HepG2 (cell line): Measurements from ENCODE around the gene PSMD5. TPM values are rescaled to one million over a fixed set of nuclear protein-coding genes. Genes with fewer than 3 reads are reported as not detected.
A peak's percentile ranks its signal among the peaks of the same experiment; 100 is the strongest.

Experiments used
- ATF7 ChIP-seq, 2 experiments: fragments of 450-650 bp in 1 of 2; sonication (generic) in 1 of 2; formaldehyde crosslinking in 1 of 2; IDR thresholded peaks; 2 replicates each; pipeline versions ENCODE4 v1.4.0 to v1.6.1; 2016 to 2020; ENCODE audit warnings: antibody characterized with exemption in 1 of 2, mild to moderate bottlenecking in 1 of 2, missing genetic modification reagents in 1 of 2
- CREM ChIP-seq, 2 experiments: sonication (generic) in 1 of 2; formaldehyde crosslinking in 1 of 2; IDR thresholded peaks; 2 replicates each; pipeline versions ENCODE4 v1.4.0 to v1.6.1; 2016 to 2020; ENCODE audit warnings: antibody characterized with exemption in 1 of 2, mild to moderate bottlenecking in 1 of 2, missing genetic modification reagents in 1 of 2
- DNMT3B ChIP-seq: conservative IDR thresholded peaks from 2 replicates; pipeline ENCODE4 v1.6.1; 2016; ENCODE audit warnings: missing biosample characterization, control low read depth
- DZIP1 ChIP-seq: sonication (generic); formaldehyde crosslinking; IDR thresholded peaks from 2 replicates; pipeline ENCODE4 v1.5.0; 2020; ENCODE audit warnings: mild to moderate bottlenecking, missing genetic modification reagents
- HNRNPUL1 ChIP-seq: fragments of 200-400 bp; formaldehyde crosslinking; IDR thresholded peaks from 2 replicates; pipeline ENCODE4 v1.6.1; 2017; ENCODE audit warnings: low read depth, mild to moderate bottlenecking, low read length, moderate library complexity
- KLF12 ChIP-seq: sonication (generic); formaldehyde crosslinking; IDR thresholded peaks from 2 replicates; pipeline ENCODE4 v1.4.0; 2020; ENCODE audit warnings: missing genetic modification reagents, borderline replicate concordance
- KLF13 ChIP-seq: sonication (generic); formaldehyde crosslinking; IDR thresholded peaks from 2 replicates; pipeline ENCODE4 v1.4.0; 2020; ENCODE audit warnings: mild to moderate bottlenecking, missing genetic modification reagents
- MBD4 ChIP-seq: IDR thresholded peaks from 2 replicates; pipeline ENCODE4 v1.6.1; 2012; ENCODE audit warnings: low read length, inconsistent platforms, borderline replicate concordance
- MEIS1 ChIP-seq: sonication (generic); formaldehyde crosslinking; IDR thresholded peaks from 2 replicates; pipeline ENCODE4 v1.9.0; 2021; ENCODE audit warnings: mild to moderate bottlenecking, missing genetic modification reagents, moderate library complexity, borderline replicate concordance
- NR2F2 ChIP-seq: IDR thresholded peaks from 2 replicates; pipeline ENCODE4 v1.6.1; 2012; ENCODE audit warnings: low read depth, inconsistent platforms, borderline replicate concordance
- TOE1 ChIP-seq: sonication (generic); formaldehyde crosslinking; IDR thresholded peaks from 2 replicates; pipeline ENCODE4 v1.4.0; 2020; ENCODE audit warnings: mild to moderate bottlenecking, missing genetic modification reagents
- ZBTB1 ChIP-seq: sonication (generic); formaldehyde crosslinking; IDR thresholded peaks from 2 replicates; pipeline ENCODE4 v1.4.0; 2020; ENCODE audit warnings: missing genetic modification reagents, borderline replicate concordance
- ZBTB39 ChIP-seq: sonication (generic); formaldehyde crosslinking; IDR thresholded peaks from 2 replicates; pipeline ENCODE4 v1.5.0; 2020; ENCODE audit warnings: missing genetic modification reagents
- ZMYM3 ChIP-seq: sonication (generic); formaldehyde crosslinking; IDR thresholded peaks from 2 replicates; pipeline ENCODE4 v1.5.1; 2020; ENCODE audit warnings: mild to moderate bottlenecking, missing genetic modification reagents
- ZNF260 ChIP-seq: sonication (generic); formaldehyde crosslinking; IDR thresholded peaks from 2 replicates; pipeline ENCODE4 v1.4.0; 2020; ENCODE audit warnings: missing genetic modification reagents, low read depth, mild to moderate bottlenecking, borderline replicate concordance
- ZNF441 ChIP-seq: sonication (generic); formaldehyde crosslinking; IDR thresholded peaks from 2 replicates; pipeline ENCODE4 v1.7.0; 2021; ENCODE audit warnings: missing genetic modification reagents, borderline replicate concordance
- ZNF616 ChIP-seq: sonication (generic); formaldehyde crosslinking; IDR thresholded peaks from 2 replicates; pipeline ENCODE4 v1.5.0; 2020; ENCODE audit warnings: low read depth, mild to moderate bottlenecking, missing genetic modification reagents
- ZNF770 ChIP-seq: sonication (generic); formaldehyde crosslinking; IDR thresholded peaks from 2 replicates; pipeline ENCODE4 v1.5.0; 2020; ENCODE audit warnings: mild to moderate bottlenecking, missing genetic modification reagents
- ZNF773 ChIP-seq: sonication (generic); formaldehyde crosslinking; IDR thresholded peaks from 2 replicates; pipeline ENCODE4 v1.4.0; 2020; ENCODE audit warnings: missing genetic modification reagents, borderline replicate concordance
- ZNF788 ChIP-seq: sonication (generic); formaldehyde crosslinking; IDR thresholded peaks from 2 replicates; pipeline ENCODE4 v1.5.0; 2020; ENCODE audit warnings: mild to moderate bottlenecking, missing genetic modification reagents, borderline replicate concordance
- ZNF816 ChIP-seq: sonication (generic); formaldehyde crosslinking; IDR thresholded peaks from 2 replicates; pipeline ENCODE4 v1.8.0; 2022; ENCODE audit warnings: missing genetic modification reagents, mild to moderate bottlenecking, borderline replicate concordance
- polyA plus RNA-seq, 8 experiments: library from polyadenylated mRNA; depleted of rRNA in 3 of 8; stranded (reverse) in 7 of 8; unstranded in 1 of 8; fragments of >200 nt; fragmentation: Illumina TruSeq in 4 of 8; extraction: Trizol in 4 of 8; gene quantifications; 2 replicates each; pipeline versions ENCODE4 v1.2.1 to v1.2.3, GENCODE V29; 2011 to 2016; ENCODE audit warnings: low read depth in 4 of 8, missing spikeins in 1 of 8, mixed read lengths in 1 of 8; ENCODE audit not compliant: insufficient read depth in 1 of 8
- total RNA-seq, 5 experiments: library from RNA; depleted of rRNA; stranded (reverse); fragments of >200 nt; fragmentation: Illumina TruSeq; extraction: Trizol; gene quantifications; 2 replicates each; pipeline ENCODE4 v1.2.3, GENCODE V29; 2016; ENCODE audit warnings: low read depth in 1 of 5

Gene PSMD5
- total and polyA plus RNA-seq, 2 of the 13 experiments (the other 11 are each of a cell fraction or from before 2014, with no cell fraction given): 12.7 to 18.1 TPM

GRCh38 chr9:120877276-120878034 is 34.7 kb upstream of the PSMD5 start (continued):
- TF ChIP-seq ZNF773 (CRISPR knock-in tag) (peak; percentile 81; the same call in 1 of the 2 replicates), MEIS1 (peak; percentile 67; the same call in 1 of the 2 replicates), ATF7 (IDR thresholded peaks at IDR 0.05) (no peak), ATF7 (CRISPR knock-in tag; IDR thresholded peaks at IDR 0.05) (no peak), ZBTB39 (0 out of 2 replicates have a peak, but pooled peaks have one; percentile 47), NR2F2 (no peak), ZNF816 (CRISPR knock-in tag) (no peak), DZIP1 (CRISPR knock-in tag) (no peak), ZMYM3 (CRISPR knock-in tag) (peak; percentile 61; the same call in 1 of the 2 replicates), ZNF770 (CRISPR knock-in tag) (no peak), HNRNPUL1 (no peak), ZNF260 (CRISPR knock-in tag) (no peak), ZBTB1 (no peak), ZNF788 (CRISPR knock-in tag) (peak; percentile 82), TOE1 (CRISPR knock-in tag) (no peak), KLF12 (no peak), ZNF441 (CRISPR knock-in tag) (no peak), ZNF616 (CRISPR knock-in tag) (no peak), KLF13 (CRISPR knock-in tag) (0 out of 2 replicates have a peak, but pooled peaks have one; percentile 63), CREM (IDR thresholded peaks at IDR 0.05) (no peak), CREM (CRISPR knock-in tag; IDR thresholded peaks at IDR 0.05) (no peak), MBD4 (no peak), DNMT3B (CRISPR knock-in tag) (0 out of 2 replicates have a peak, but pooled peaks have one; percentile 19)
